HFFc6 (cell line): Measurements from ENCODE around the gene UBXN11. TPM values are rescaled to one million over a fixed set of nuclear protein-coding genes. Genes with fewer than 3 reads are reported as not detected.
"Not testable (repeated sequence)": the region's sequence is repeated elsewhere in the genome, so short reads cannot be mapped to it uniquely, and the experiment has no call there.

Experiments
- DNase-seq: peaks from one replicate; pipeline ENCODE4 v3.0.0-alpha.2; 2018
- H3K27ac Mint-ChIP-seq: 2 replicates; pipeline ENCODE4 v1.8.0; 2020; ENCODE audit warnings: mild to moderate bottlenecking, mixed read lengths
- H3K27me3 Mint-ChIP-seq: 2 replicates; pipeline ENCODE4 v1.8.0; 2021; ENCODE audit warnings: mild to moderate bottlenecking, moderate library complexity, mixed read lengths; ENCODE audit not compliant: insufficient read depth
- H3K36me3 Mint-ChIP-seq: 2 replicates; pipeline ENCODE4 v1.8.0; 2021; ENCODE audit warnings: low read depth, mixed read lengths
- H3K4me1 Mint-ChIP-seq: 2 replicates; pipeline ENCODE4 v1.8.0; 2020; ENCODE audit warnings: low read depth, mixed read lengths
- H3K4me3 Mint-ChIP-seq: 2 replicates; pipeline ENCODE4 v1.8.0; 2020; ENCODE audit warnings: mild to moderate bottlenecking, moderate library complexity, mixed read lengths
- H3K9me3 Mint-ChIP-seq: 2 replicates; pipeline ENCODE4 v1.8.0; 2020; ENCODE audit warnings: mild to moderate bottlenecking, mixed read lengths
- CTCF ChIP-seq: fragments of 200-600 bp; sonication (generic); IDR thresholded peaks from 2 replicates; pipeline ENCODE4 v1.5.0; 2021; ENCODE audit warnings: antibody characterized with exemption, mild to moderate bottlenecking
- total RNA-seq, 6 experiments: library from RNA; stranded (reverse); fragmentation: NEBNext Ultra II Directional; extraction: Animal tissue kit (Norgen Biotek cat#: 25700); gene quantifications; 2 replicates in 1 of 6; 3 replicates in 5 of 6; pipeline ENCODE4 v1.2.3, GENCODE V29; 2021

Gene UBXN11
- total RNA-seq, 6 experiments from 2014 or later: 9.5 to 11.9 (median 10.5) TPM

DNA sequence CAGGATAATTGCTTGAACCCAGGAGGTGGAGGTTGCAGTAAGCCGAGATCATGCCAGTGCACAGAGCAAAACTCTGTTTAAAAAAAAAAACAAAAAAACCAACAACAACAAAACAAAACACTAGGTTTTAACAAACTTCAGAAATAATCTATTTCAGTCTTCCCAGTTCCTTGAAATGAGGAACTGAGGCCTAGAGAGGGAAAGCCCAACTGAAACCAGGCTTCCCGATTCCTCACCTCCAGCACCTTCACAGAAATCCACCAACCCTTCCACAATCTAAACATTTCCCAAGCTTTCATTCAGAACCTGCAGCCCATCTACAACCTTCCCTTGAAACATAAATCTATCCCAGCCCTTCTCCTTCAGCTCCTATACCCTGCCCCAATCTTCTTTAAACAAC, 10.7 kb upstream of the UBXN11 start:
- no peak for DNase-seq
- no peak for TF ChIP-seq CTCF
- Mint-ChIP-seq H3K27ac (no peak overlapping the region), H3K27me3 (peaks cover 20% of the 10 kb centered on the region), H3K4me3 (no peak overlapping the region), H3K4me1 (peaks cover 14% of the 10 kb centered on the region), H3K36me3 (no peaks in the 10 kb centered on the region), H3K9me3 (no peaks in the 10 kb centered on the region)

- Mint-ChIP-seq H3K27me3 (peaks cover 23% of the 10 kb centered on the region), H3K9me3 (no peaks in the 10 kb centered on the region), H3K4me1 (peaks cover 9% of the 10 kb centered on the region), H3K36me3 (no peaks in the 10 kb centered on the region), H3K27ac (no peak overlapping the region), H3K4me3 (no peak overlapping the region)
- no peak for TF ChIP-seq CTCF
- DNase-seq: no peak
Measured at GRCh38 chr1:26315874-26316850, 9.7 kb upstream of the UBXN11 start.

DNA sequence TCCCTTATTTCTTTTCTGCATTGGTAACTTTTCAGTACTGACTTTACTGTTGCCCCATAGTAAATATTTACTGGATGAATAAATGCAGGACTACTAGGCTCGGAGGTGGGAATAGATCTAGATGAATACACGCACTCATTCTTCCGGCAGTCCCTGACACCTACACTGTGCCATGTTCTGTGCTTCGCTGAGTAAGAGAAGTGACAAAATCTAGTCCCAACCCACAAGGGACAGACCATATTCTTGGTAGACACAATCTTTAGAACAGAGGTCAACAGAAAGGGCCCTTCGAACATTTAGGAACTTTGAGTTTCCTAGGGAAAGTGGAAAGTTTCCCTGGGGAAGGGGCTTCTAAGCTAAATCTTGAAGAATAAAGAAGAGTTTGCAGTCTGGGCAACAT, 8.1 kb upstream of the UBXN11 start:
- DNase-seq: no peak
- no peak for TF ChIP-seq CTCF
- no peaks in the 10 kb centered on the region for H3K36me3 Mint-ChIP-seq
- H3K4me3 Mint-ChIP-seq: no peak overlapping the region
- peaks cover 6% of the 10 kb centered on the region; the same call in 1 of the 2 replicates for H3K4me1 Mint-ChIP-seq
- H3K27ac Mint-ChIP-seq: no peak overlapping the region
- no peaks in the 10 kb centered on the region for H3K9me3 Mint-ChIP-seq
- H3K27me3 Mint-ChIP-seq: peaks cover 23% of the 10 kb centered on the region

DNA sequence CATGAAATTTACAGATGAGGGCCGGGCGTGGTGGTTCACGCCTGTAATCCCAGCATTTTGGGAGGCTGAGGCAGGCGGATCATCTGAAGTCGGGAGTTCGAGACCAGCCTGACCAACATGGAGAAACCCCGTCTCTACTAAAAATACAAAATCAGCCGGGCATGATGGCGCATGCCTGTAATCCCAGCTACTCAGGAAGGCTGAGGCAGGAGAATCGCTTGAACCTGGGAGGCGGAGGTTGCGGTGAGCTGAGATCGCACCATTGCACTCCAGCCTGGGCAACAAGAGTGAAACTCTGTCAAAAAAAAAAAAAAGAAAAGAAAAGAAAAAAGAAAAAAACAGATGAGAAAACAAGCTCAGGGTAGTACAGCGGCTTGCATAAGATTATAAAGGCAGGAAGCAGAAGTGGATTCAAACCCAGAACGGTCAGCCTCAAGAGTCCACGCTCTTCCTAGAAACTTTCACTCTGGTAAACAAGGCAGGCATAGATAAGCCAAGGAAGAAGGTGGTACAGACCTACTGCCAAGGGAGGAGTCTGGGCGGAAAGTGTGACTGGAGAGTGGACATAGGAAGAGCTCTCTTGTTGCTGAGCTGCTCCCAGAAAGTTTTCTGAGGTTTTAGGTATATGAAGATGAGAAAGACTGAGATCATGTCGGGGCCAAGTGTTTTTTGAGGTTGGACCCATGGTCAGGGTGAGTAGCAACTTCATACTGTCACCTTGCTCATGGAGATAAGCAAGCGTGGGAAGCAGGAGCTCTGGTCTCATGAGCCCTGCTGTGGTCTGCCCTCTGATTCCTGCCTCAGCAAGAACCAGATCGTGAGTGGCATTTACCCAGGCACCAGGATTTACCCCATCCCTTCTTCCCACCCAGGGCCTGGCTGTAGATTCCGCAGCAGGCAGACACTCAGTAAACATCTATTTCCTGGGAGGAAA, 1.8 kb upstream of the UBXN11 start:
- not testable (repeated sequence) for DNase-seq, H3K27me3 Mint-ChIP-seq, H3K9me3 Mint-ChIP-seq, H3K36me3 Mint-ChIP-seq, H3K27ac Mint-ChIP-seq, H3K4me3 Mint-ChIP-seq
- H3K4me1 Mint-ChIP-seq: peaks cover 23% of the 10 kb centered on the region

DNA sequence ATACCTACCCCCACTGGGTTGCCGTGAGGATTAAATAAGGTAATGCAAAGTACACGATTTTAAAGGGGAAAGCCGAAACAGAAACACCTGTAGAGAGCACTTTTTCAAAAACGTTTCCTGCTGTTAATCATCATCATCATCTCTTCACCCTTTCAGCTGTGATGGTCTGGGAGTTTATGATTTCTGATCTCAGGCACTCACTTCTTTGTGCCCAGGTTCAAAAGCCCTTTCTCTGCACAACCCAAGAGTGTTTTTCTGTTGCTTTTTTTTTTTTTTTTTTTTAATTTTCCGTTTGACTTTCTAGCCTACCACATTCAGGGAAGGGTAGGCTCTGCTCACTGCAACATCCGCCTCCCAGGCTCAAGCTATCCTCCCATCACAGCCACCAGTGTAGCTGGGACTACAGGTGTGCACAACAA, 936 bp upstream of the UBXN11 start:
- peaks cover 31% of the 10 kb centered on the region for H3K4me1 Mint-ChIP-seq
- no peak for DNase-seq
- H3K36me3 Mint-ChIP-seq: no peaks in the 10 kb centered on the region
- H3K9me3 Mint-ChIP-seq: no peaks in the 10 kb centered on the region
- no peak for TF ChIP-seq CTCF
- H3K27me3 Mint-ChIP-seq: peaks cover 6% of the 10 kb centered on the region
- H3K4me3 Mint-ChIP-seq: no peak overlapping the region; the same call in 1 of the 2 replicates
- H3K27ac Mint-ChIP-seq: no peak overlapping the region
